GM21528 (cell line): ENCODE results near the gene RFT1.
A peak's percentile ranks its signal among the peaks of the same experiment; 100 is the strongest.

Experiments used
- ATAC-seq: cut with Tn5 transposase; IDR thresholded peaks from one replicate; pipeline ENCODE4 v1.9.1; 2021; ENCODE audit warnings: mild to moderate bottlenecking, moderate library complexity; ENCODE audit not compliant: unreplicated experiment, low FRiP score

Gene RFT1

GRCh38 chr3:53150247-53151085, 20.2 kb upstream of the RFT1 start:
- ATAC-seq = no peak

- no peak for ATAC-seq
These were observed 19.5 kb upstream of the RFT1 start for GRCh38 chr3:53149699-53150098.

GRCh38 chr3:53149006-53149690, 18.9 kb upstream of the RFT1 start:
- ATAC-seq = no peak

GRCh38 chr3:53147903-53148400, 17.7 kb upstream of the RFT1 start:
- ATAC-seq = no peak

- ATAC-seq = no peak
These were observed 17.1 kb upstream of the RFT1 start for GRCh38 chr3:53147151-53147902.

GRCh38 chr3:53146319-53146891, 16.2 kb upstream of the RFT1 start:
- no peak for ATAC-seq

GRCh38 chr3:53145713-53146080, 15.5 kb upstream of the RFT1 start:
- no peak for ATAC-seq

GRCh38 chr3:53144862-53145712, 14.9 kb upstream of the RFT1 start:
- ATAC-seq = no peak

GRCh38 chr3:53144446-53144845, 14.2 kb upstream of the RFT1 start:
- ATAC-seq = no peak

- no peak for ATAC-seq
These were observed 12.8 kb upstream of the RFT1 start for GRCh38 chr3:53142986-53143385.

- no peak for ATAC-seq
These were observed 10.9 kb upstream of the RFT1 start for GRCh38 chr3:53140847-53141845.

GRCh38 chr3:53139906-53140846, 9.9 kb upstream of the RFT1 start:
- ATAC-seq = no peak

GRCh38 chr3:53137835-53138446, 7.7 kb upstream of the RFT1 start:
- ATAC-seq = no peak

- ATAC-seq = no peak
These were observed 7.0 kb upstream of the RFT1 start for GRCh38 chr3:53137221-53137620.

GRCh38 chr3:53134631-53135232, 4.5 kb upstream of the RFT1 start:
- ATAC-seq = peak; percentile 44

- no peak for ATAC-seq
These were observed 2.1 kb upstream of the RFT1 start for GRCh38 chr3:53132347-53132746.

GRCh38 chr3:53131096-53131495, 861 bp upstream of the RFT1 start:
- no peak for ATAC-seq
